Measurements from ENCODE around the gene NAA15. TPM values are rescaled to one million over a fixed set of nuclear protein-coding genes. Genes with fewer than 3 reads are reported as not detected.

The NAA15 gene
- total and polyA plus RNA-seq, 2 experiments from 2014 or later = 29.2 to 32.8 TPM

DNA sequence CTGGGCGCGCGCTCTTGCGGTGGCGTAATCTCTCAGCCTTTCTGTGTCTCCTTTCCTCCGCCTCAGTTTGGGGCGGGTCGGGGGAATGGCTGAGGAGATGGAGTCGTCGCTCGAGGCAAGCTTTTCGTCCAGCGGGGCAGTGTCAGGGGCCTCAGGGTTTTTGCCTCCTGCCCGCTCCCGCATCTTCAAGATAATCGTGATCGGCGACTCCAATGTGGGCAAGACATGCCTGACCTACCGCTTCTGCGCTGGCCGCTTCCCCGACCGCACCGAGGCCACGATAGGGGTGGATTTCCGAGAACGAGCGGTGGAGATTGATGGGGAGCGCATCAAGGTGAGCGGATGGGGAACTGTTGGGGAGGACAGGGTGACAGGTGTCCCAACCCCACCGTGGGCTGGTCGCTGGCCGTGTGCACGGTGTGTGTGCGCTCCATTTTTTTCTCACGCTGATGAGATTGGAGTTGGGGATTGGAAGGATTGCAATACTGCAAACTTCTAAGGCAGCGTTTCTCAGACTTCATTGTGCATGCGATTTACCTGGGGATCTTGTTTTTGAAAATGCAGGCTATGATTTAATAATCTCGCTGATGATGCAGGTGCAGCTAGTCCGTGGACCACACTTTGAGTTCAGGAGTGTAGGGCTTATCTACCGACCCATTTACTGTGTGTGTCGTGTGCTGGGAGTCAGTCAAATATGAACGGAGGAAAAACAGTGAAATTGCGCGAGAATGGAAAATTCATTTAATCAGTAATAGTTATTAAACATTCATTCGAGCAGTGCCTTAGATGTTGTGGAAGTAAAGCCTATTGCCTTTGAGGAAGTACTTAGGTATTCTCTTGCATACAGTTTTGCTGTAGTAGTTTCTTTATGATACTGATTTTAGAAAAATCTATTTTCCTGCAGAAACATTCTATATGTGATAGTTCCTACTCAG, 153.1 kb downstream of the NAA15 start, which contains the start of gene RAB33B:
RAB33B (plus strand) TSS at position 11 of the 935 bp plus-strand sequence; CDS start at position 86, 75 bp downstream.
- no peaks in the 10 kb centered on the region for H3K36me3 ChIP-seq (ENCODE audit: low read depth)
- peak within 1 kb of the TSS; percentile 87 for H3K27ac ChIP-seq
- H3K9me2 ChIP-seq (ENCODE audit: insufficient read depth) = no peaks in the 10 kb centered on the region
- in situ Hi-C loops (cut with MboI) = no loop called here
- H3K4me3 ChIP-seq = peak within 1 kb of the TSS; percentile 85
- peak within 1 kb of the TSS; percentile 90 for H3K9ac ChIP-seq
- no peaks in the 10 kb centered on the region for H4K20me1 ChIP-seq (ENCODE audit: insufficient read depth)
- H3K9me3 ChIP-seq (ENCODE audit: low read depth) = no peaks in the 10 kb centered on the region
- peak within 1 kb of the TSS; percentile 88 for H2AFZ ChIP-seq
- peaks cover 19% of the 10 kb centered on the region for H3F3A ChIP-seq (ENCODE audit: insufficient read depth)
- H3K79me2 ChIP-seq (ENCODE audit: insufficient read depth) = peaks cover 81% of the 10 kb centered on the region
- peak; percentile 96 for DNase-seq
- TF ChIP-seq EZH2phosphoT487 (IDR thresholded peaks at IDR 0.05; ENCODE audit: insufficient read depth, low read depth) (no peak), EZH2 (IDR thresholded peaks at IDR 0.05; ENCODE audit: insufficient read depth, poor library complexity, severe bottlenecking) (no peak)
- H3K4me2 ChIP-seq (ENCODE audit: unreplicated experiment) = peak within 1 kb of the TSS; percentile 96
- WGBS, 2 experiments (ENCODE audit: low coverage in 1 of 2, low lambda C conversion rate in 2 of 2, missing lambda C conversion rate in 2 of 2) = 1 to 2% methylated on average over 45 of the region's 46 CpGs
- no peaks in the 10 kb centered on the region for H3K27me3 ChIP-seq (replicated peaks; ENCODE audit: insufficient read depth)
- peaks cover 51% of the 10 kb centered on the region for H3K4me1 ChIP-seq (ENCODE audit: insufficient read depth)

- Histone ChIP-seq H3K4me2 (ENCODE audit: unreplicated experiment) (peak overlapping the region; percentile 96), H4K20me1 (ENCODE audit: insufficient read depth) (no peaks in the 10 kb centered on the region), H2AFZ (peak overlapping the region; percentile 88; the same call in 1 of the 2 replicates), H3K9me3 (ENCODE audit: low read depth) (no peaks in the 10 kb centered on the region), H3K4me1 (ENCODE audit: insufficient read depth) (peaks cover 51% of the 10 kb centered on the region), H3K9me2 (ENCODE audit: insufficient read depth) (no peaks in the 10 kb centered on the region), H3F3A (ENCODE audit: insufficient read depth) (peaks cover 19% of the 10 kb centered on the region), H3K9ac (peak overlapping the region; percentile 90), H3K36me3 (ENCODE audit: low read depth) (no peaks in the 10 kb centered on the region), H3K79me2 (ENCODE audit: insufficient read depth) (peaks cover 84% of the 10 kb centered on the region), H3K4me3 (peak overlapping the region; percentile 85), H3K27me3 (replicated peaks; ENCODE audit: insufficient read depth) (no peaks in the 10 kb centered on the region), H3K27ac (no peak overlapping the region)
- DNase-seq = no peak
- 23 to 26% methylated on average over 6 of the region's 6 CpGs for WGBS, 2 experiments (ENCODE audit: low coverage in 1 of 2, low lambda C conversion rate in 2 of 2, missing lambda C conversion rate in 2 of 2)
- TF ChIP-seq EZH2phosphoT487 (IDR thresholded peaks at IDR 0.05; ENCODE audit: insufficient read depth, low read depth) (no peak), EZH2 (IDR thresholded peaks at IDR 0.05; ENCODE audit: insufficient read depth, poor library complexity, severe bottlenecking) (no peak)
- in situ Hi-C loops (cut with MboI) = no loop called here
Measured at GRCh38 chr4:139455126-139455538, 153.8 kb downstream of the NAA15 start.

DNA sequence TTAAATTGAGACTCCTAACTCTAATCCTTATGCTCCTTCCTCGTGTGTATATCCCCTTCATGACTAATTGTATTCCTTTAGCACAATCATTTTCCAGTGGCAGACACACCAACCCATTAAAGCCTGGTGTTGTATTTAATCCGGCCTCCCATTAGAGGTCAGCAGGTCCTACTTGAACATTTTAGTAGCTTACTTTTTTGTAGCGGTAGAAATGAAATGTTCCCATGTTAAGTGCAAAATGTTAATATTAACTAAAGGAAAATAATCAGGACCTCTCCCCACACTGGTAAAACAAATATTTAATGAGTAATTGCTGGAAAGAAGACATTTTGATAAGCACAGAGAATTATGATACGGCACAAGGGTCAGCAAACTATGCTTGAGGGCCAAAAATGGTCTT, 156.0 kb downstream of the NAA15 start:
- no peaks in the 10 kb centered on the region for H3K36me3 ChIP-seq (ENCODE audit: low read depth)
- WGBS, 2 experiments (ENCODE audit: low coverage in 1 of 2, low lambda C conversion rate in 2 of 2, missing lambda C conversion rate in 2 of 2) = 58 to 63% methylated on average over 4 of the region's 4 CpGs
- TF ChIP-seq EZH2 (IDR thresholded peaks at IDR 0.05; ENCODE audit: insufficient read depth, poor library complexity, severe bottlenecking) (no peak), EZH2phosphoT487 (IDR thresholded peaks at IDR 0.05; ENCODE audit: insufficient read depth, low read depth) (no peak)
- H3K4me1 ChIP-seq (ENCODE audit: insufficient read depth) = peaks cover 43% of the 10 kb centered on the region
- peak; percentile 22 for DNase-seq
- H3K79me2 ChIP-seq (ENCODE audit: insufficient read depth) = peaks cover 84% of the 10 kb centered on the region
- H2AFZ ChIP-seq = no peak overlapping the region
- no peaks in the 10 kb centered on the region for H3K9me3 ChIP-seq (ENCODE audit: low read depth)
- H3K4me3 ChIP-seq = no peak overlapping the region
- no peak overlapping the region for H3K27ac ChIP-seq
- H3K27me3 ChIP-seq (replicated peaks; ENCODE audit: insufficient read depth) = no peaks in the 10 kb centered on the region
- no peaks in the 10 kb centered on the region for H4K20me1 ChIP-seq (ENCODE audit: insufficient read depth)
- H3K9ac ChIP-seq = no peak overlapping the region
- peaks cover 10% of the 10 kb centered on the region for H3F3A ChIP-seq (ENCODE audit: insufficient read depth)
- in situ Hi-C loops (cut with MboI) = no loop called here
- H3K4me2 ChIP-seq (ENCODE audit: unreplicated experiment) = peak overlapping the region; percentile 96
- H3K9me2 ChIP-seq (ENCODE audit: insufficient read depth) = no peaks in the 10 kb centered on the region

GRCh38 chr4:139458543-139458942, 157.2 kb downstream of the NAA15 start:
- Histone ChIP-seq H3K4me2 (ENCODE audit: unreplicated experiment) (no peak overlapping the region), H3K79me2 (ENCODE audit: insufficient read depth) (peaks cover 95% of the 10 kb centered on the region), H3F3A (ENCODE audit: insufficient read depth) (no peaks in the 10 kb centered on the region), H3K9me2 (ENCODE audit: insufficient read depth) (no peaks in the 10 kb centered on the region), H3K36me3 (ENCODE audit: low read depth) (no peaks in the 10 kb centered on the region), H4K20me1 (ENCODE audit: insufficient read depth) (no peaks in the 10 kb centered on the region; the same call in 1 of the 2 replicates), H3K9me3 (ENCODE audit: low read depth) (no peaks in the 10 kb centered on the region), H3K9ac (no peak overlapping the region), H2AFZ (no peak overlapping the region), H3K27ac (no peak overlapping the region), H3K4me3 (no peak overlapping the region), H3K27me3 (replicated peaks; ENCODE audit: insufficient read depth) (no peaks in the 10 kb centered on the region), H3K4me1 (ENCODE audit: insufficient read depth) (peaks cover 41% of the 10 kb centered on the region)
- DNase-seq = no peak
- no peak for TF ChIP-seq EZH2 (IDR thresholded peaks at IDR 0.05; ENCODE audit: insufficient read depth, poor library complexity, severe bottlenecking)
- WGBS, 2 experiments (ENCODE audit: low coverage in 1 of 2, low lambda C conversion rate in 2 of 2, missing lambda C conversion rate in 2 of 2) = 100% methylated on average over 1 of the region's 1 CpG
- in situ Hi-C loops (cut with MboI) = no loop called here
